HG02973 (cell line): Measurements from ENCODE around the gene THEMIS.

Source experiments
- ATAC-seq: cut with Tn5 transposase; IDR thresholded peaks from one replicate; pipeline ENCODE4 v1.9.1; 2021; ENCODE audit warnings: moderate library complexity; ENCODE audit not compliant: unreplicated experiment

The THEMIS gene

GRCh38 chr6:127866766-127867165, 34.1 kb downstream of the THEMIS start:
- ATAC-seq, result no peak

- no peak for ATAC-seq
Measured at GRCh38 chr6:127865108-127865507, 35.8 kb downstream of the THEMIS start.

- ATAC-seq, result no peak
Measured at GRCh38 chr6:127864701-127865100, 36.2 kb downstream of the THEMIS start.

GRCh38 chr6:127860723-127861122, 40.1 kb downstream of the THEMIS start:
- no peak for ATAC-seq

- ATAC-seq, result no peak
Measured at GRCh38 chr6:127859956-127860355, 40.9 kb downstream of the THEMIS start.

- ATAC-seq, result no peak
Measured at GRCh38 chr6:127858727-127859391, 42.0 kb downstream of the THEMIS start.

GRCh38 chr6:127857051-127857637, 43.7 kb downstream of the THEMIS start:
- no peak for ATAC-seq

- no peak for ATAC-seq
Measured at GRCh38 chr6:127855542-127856159, 45.2 kb downstream of the THEMIS start.

- no peak for ATAC-seq
Measured at GRCh38 chr6:127854009-127854408, 46.8 kb downstream of the THEMIS start.

- no peak for ATAC-seq
Measured at GRCh38 chr6:127851197-127851596, 49.7 kb downstream of the THEMIS start.

- no peak for ATAC-seq
Measured at GRCh38 chr6:127845242-127845641, 55.6 kb downstream of the THEMIS start.

- no peak for ATAC-seq
Measured at GRCh38 chr6:127844529-127844928, 56.3 kb downstream of the THEMIS start.

GRCh38 chr6:127843582-127843981, 57.3 kb downstream of the THEMIS start:
- ATAC-seq, result no peak

GRCh38 chr6:127842562-127842961, 58.3 kb downstream of the THEMIS start:
- no peak for ATAC-seq

GRCh38 chr6:127841811-127842210, 59.0 kb downstream of the THEMIS start:
- ATAC-seq, result no peak

- no peak for ATAC-seq
Measured at GRCh38 chr6:127834136-127834535, 66.7 kb downstream of the THEMIS start.

GRCh38 chr6:127833336-127833735, 67.5 kb downstream of the THEMIS start:
- no peak for ATAC-seq

GRCh38 chr6:127832381-127832780, 68.5 kb downstream of the THEMIS start:
- no peak for ATAC-seq

GRCh38 chr6:127824061-127824460, 76.8 kb downstream of the THEMIS start:
- no peak for ATAC-seq

- ATAC-seq, result no peak
Measured at GRCh38 chr6:127821431-127821830, 79.4 kb downstream of the THEMIS start.

- no peak for ATAC-seq
Measured at GRCh38 chr6:127818149-127818548, 82.7 kb downstream of the THEMIS start.

GRCh38 chr6:127816643-127817042, 84.2 kb downstream of the THEMIS start:
- ATAC-seq, result no peak

GRCh38 chr6:127813699-127814027, 87.2 kb downstream of the THEMIS start:
- ATAC-seq, result no peak
